Amygdala (tissue), 56 donors: ENCODE data around the gene APC2.
A peak's percentile ranks its signal among the peaks of the same experiment; 100 is the strongest.
"Not testable (repeated sequence)": the region's sequence is repeated elsewhere in the genome, so short reads cannot be mapped to it uniquely, and the experiment has no call there.

Source experiments
- DNase-seq, 56 donors: peaks; one replicate each; lab custom pipeline; 2025; lab: John Stamatoyannopoulos, UW

APC2 gene

GRCh38 chr19:1426736-1427135 is 23.2 kb upstream of the APC2 start:
- no peak for DNase-seq

GRCh38 chr19:1427221-1427920 is 22.6 kb upstream of the APC2 start:
- peak in 10 of 56 donors; percentile 22 to 47 (median 30) for DNase-seq

- no peak for DNase-seq
Observed at GRCh38 chr19:1428738-1429391, 21.1 kb upstream of the APC2 start.

- DNase-seq, result no peak
Observed at GRCh38 chr19:1429750-1430149, 20.2 kb upstream of the APC2 start.

GRCh38 chr19:1430246-1430645 is 19.7 kb upstream of the APC2 start:
- no peak for DNase-seq

- no peak for DNase-seq
Observed at GRCh38 chr19:1431759-1432506, 18.0 kb upstream of the APC2 start.

- DNase-seq, result no peak
Observed at GRCh38 chr19:1432507-1432887, 17.4 kb upstream of the APC2 start.

GRCh38 chr19:1433119-1434039 is 16.5 kb upstream of the APC2 start:
- no peak for DNase-seq

GRCh38 chr19:1434040-1434366 is 15.9 kb upstream of the APC2 start:
- no peak for DNase-seq

- no peak for DNase-seq
Observed at GRCh38 chr19:1434577-1435060, 15.3 kb upstream of the APC2 start.

GRCh38 chr19:1435378-1435989 is 14.4 kb upstream of the APC2 start:
- no peak for DNase-seq

GRCh38 chr19:1437609-1438008 is 12.3 kb upstream of the APC2 start:
- DNase-seq, result no peak

- peak; percentile 48 to 95 (median 86) for DNase-seq
Observed at GRCh38 chr19:1438035-1438932, 11.6 kb upstream of the APC2 start, which contains the start of gene RPS15. Gene RPS15 (plus strand): TSS chr19:1438396. CDS start chr19:1438426, 30 bp downstream.

GRCh38 chr19:1438933-1439354 is 11.0 kb upstream of the APC2 start:
- DNase-seq, result no peak

- not testable (repeated sequence) for DNase-seq
Observed at GRCh38 chr19:1439525-1440417, 10.2 kb upstream of the APC2 start.

GRCh38 chr19:1440418-1440801 is 9.5 kb upstream of the APC2 start:
- DNase-seq, result no peak

GRCh38 chr19:1441022-1441426 is 8.9 kb upstream of the APC2 start:
- DNase-seq, result no peak
